GM19467 (cell line): Measurements from ENCODE around the gene SDHAF1.
"Not testable (repeated sequence)": the region's sequence is repeated elsewhere in the genome, so short reads cannot be mapped to it uniquely, and the experiment has no call there.

Experiments
- ATAC-seq: cut with Tn5 transposase; IDR thresholded peaks from one replicate; pipeline ENCODE4 v1.9.1; 2021; ENCODE audit warnings: mild to moderate bottlenecking, moderate library complexity; ENCODE audit not compliant: unreplicated experiment

Gene SDHAF1

GRCh38 chr19:35995048-35995993 is at the start of gene SDHAF1:
TSS of gene SDHAF1 (plus strand) at chr19:35995188. CDS start at chr19:35995275, 87 bp downstream.
- ATAC-seq: peak; percentile 78

GRCh38 chr19:35946203-35946602 is 48.8 kb upstream of the SDHAF1 start:
- ATAC-seq: no peak

GRCh38 chr19:35949131-35949530 is 45.9 kb upstream of the SDHAF1 start:
- no peak for ATAC-seq

- ATAC-seq: no peak
Measured at GRCh38 chr19:35955881-35956634, 38.9 kb upstream of the SDHAF1 start.

- ATAC-seq: not testable (repeated sequence)
Measured at GRCh38 chr19:35957411-35957810, 37.6 kb upstream of the SDHAF1 start.

- ATAC-seq: no peak
Measured at GRCh38 chr19:35958660-35959039, 36.3 kb upstream of the SDHAF1 start.

- no peak for ATAC-seq
Measured at GRCh38 chr19:35959040-35959967, 35.7 kb upstream of the SDHAF1 start.

GRCh38 chr19:35959968-35960320 is 35.0 kb upstream of the SDHAF1 start:
- ATAC-seq: no peak

GRCh38 chr19:35960432-35960972 is 34.5 kb upstream of the SDHAF1 start:
- no peak for ATAC-seq

GRCh38 chr19:35963514-35963913 is 31.5 kb upstream of the SDHAF1 start:
- no peak for ATAC-seq

GRCh38 chr19:35966771-35967170 is 28.2 kb upstream of the SDHAF1 start:
- ATAC-seq: no peak

- no peak for ATAC-seq
Measured at GRCh38 chr19:35973487-35973886, 21.5 kb upstream of the SDHAF1 start.

- no peak for ATAC-seq
Measured at GRCh38 chr19:35975608-35976214, 19.3 kb upstream of the SDHAF1 start.

GRCh38 chr19:35977446-35978222 is 17.4 kb upstream of the SDHAF1 start:
- no peak for ATAC-seq

GRCh38 chr19:35978271-35978670 is 16.7 kb upstream of the SDHAF1 start:
- no peak for ATAC-seq

- no peak for ATAC-seq
Measured at GRCh38 chr19:35978832-35979365, 16.1 kb upstream of the SDHAF1 start.

- not testable (repeated sequence) for ATAC-seq
Measured at GRCh38 chr19:35980997-35981396, 14.0 kb upstream of the SDHAF1 start.

- ATAC-seq: no peak
Measured at GRCh38 chr19:35983177-35983576, 11.8 kb upstream of the SDHAF1 start.

- ATAC-seq: no peak
Measured at GRCh38 chr19:35986111-35986510, 8.9 kb upstream of the SDHAF1 start.
